Brain microvascular endothelial cell (primary cell): ENCODE data around the gene UAP1.
"Not testable (repeated sequence)": the region's sequence is repeated elsewhere in the genome, so short reads cannot be mapped to it uniquely, and the experiment has no call there.

Source experiments
- DNase-seq: peaks from one replicate; pipeline ENCODE4 v3.0.0-alpha.2; 2020
- H3K27ac ChIP-seq: fragments of 250-450 bp; sonication (Bioruptor Pico); 2 replicates; pipeline ENCODE4 v1.5.1; 2020; ENCODE audit warnings: mild to moderate bottlenecking, moderate library complexity
- H3K27me3 ChIP-seq: fragments of 250-450 bp; sonication (Bioruptor Pico); replicated peaks from 2 replicates; pipeline ENCODE4 v1.5.1; 2020; ENCODE audit warnings: mild to moderate bottlenecking
- H3K36me3 ChIP-seq: fragments of 250-450 bp; sonication (Bioruptor Pico); replicated peaks from 2 replicates; pipeline ENCODE4 v1.5.1; 2020; ENCODE audit warnings: mild to moderate bottlenecking
- H3K4me3 ChIP-seq: 2 replicates; pipeline ENCODE4 v1.5.1; 2011; ENCODE audit warnings: low read depth, mild to moderate bottlenecking, control low read depth, low read length, moderate library complexity
- in situ Hi-C: cut with HindIII; loops from 2 replicates; pipeline ENCODE4 v1.10.0; 2017; ENCODE audit warnings: low sequenced_read_pairs, low pct_ligation_motif_present
- TF ChIP-seq, protein P1 (sequence below): IDR thresholded peaks from 2 replicates; pipeline ENCODE4 v1.5.1; 2011; ENCODE audit warnings: low read depth, mild to moderate bottlenecking, moderate library complexity, low read length, control low read depth, inconsistent platforms; ENCODE audit errors: missing control alignments

Gene UAP1

DNA sequence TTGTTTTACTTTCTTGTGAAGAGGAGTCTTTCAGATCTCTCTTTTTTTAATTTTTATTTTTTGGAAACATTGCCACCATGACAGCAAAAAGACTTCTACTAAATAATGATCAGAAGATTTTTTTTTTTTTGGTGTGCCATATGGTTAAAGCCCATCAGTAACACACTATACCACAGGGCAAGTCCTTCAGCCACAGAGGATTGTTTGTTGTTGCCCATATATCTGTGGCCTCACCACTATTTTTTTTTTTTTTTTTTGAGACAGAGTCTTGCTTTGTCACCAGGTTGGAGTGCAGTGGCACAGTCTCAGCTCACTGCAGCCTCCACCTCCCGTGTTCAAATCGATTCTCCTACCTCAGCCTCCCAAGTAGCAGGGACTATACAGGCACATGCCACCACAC is 29.2 kb downstream of the UAP1 start:
- Histone ChIP-seq H3K4me3 (no peak overlapping the region), H3K36me3 (peaks cover 69% of the 10 kb centered on the region), H3K27me3 (no peaks in the 10 kb centered on the region), H3K27ac (no peak overlapping the region)
- TF ChIP-seq, protein P1, sequence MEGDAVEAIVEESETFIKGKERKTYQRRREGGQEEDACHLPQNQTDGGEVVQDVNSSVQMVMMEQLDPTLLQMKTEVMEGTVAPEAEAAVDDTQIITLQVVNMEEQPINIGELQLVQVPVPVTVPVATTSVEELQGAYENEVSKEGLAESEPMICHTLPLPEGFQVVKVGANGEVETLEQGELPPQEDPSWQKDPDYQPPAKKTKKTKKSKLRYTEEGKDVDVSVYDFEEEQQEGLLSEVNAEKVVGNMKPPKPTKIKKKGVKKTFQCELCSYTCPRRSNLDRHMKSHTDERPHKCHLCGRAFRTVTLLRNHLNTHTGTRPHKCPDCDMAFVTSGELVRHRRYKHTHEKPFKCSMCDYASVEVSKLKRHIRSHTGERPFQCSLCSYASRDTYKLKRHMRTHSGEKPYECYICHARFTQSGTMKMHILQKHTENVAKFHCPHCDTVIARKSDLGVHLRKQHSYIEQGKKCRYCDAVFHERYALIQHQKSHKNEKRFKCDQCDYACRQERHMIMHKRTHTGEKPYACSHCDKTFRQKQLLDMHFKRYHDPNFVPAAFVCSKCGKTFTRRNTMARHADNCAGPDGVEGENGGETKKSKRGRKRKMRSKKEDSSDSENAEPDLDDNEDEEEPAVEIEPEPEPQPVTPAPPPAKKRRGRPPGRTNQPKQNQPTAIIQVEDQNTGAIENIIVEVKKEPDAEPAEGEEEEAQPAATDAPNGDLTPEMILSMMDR = no peak
- in situ Hi-C loops = no loop called here
- DNase-seq = no peak

DNA sequence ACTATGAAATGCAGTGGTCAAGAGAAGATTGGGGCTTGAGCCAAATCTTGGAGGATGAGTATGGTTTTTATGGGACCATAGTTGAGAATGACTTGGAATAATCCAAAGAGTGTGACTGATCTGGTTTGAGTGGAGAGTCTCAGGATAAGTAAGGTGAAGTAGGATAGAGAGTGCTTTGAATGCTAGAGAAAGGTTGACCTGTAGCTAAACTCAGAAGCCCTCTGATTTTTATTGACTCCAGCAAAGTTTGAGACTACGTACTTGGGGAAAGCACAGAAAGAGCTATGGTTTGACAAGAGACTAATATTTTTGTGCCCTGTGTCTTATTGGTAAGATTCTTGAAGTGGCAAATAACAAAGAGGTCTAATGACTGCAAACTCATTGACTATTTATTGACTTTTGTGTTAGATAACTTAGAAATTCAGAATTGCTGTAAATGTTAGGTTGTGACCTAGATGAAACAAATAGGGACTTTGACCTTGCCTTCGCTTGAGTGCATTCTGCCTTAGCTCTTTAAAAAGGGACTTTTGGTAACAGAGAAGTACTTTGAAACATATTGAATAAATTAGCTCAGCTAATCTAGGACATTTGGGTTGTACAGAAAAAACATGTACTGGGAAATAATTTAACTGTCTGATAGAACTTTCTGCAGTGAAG is 35.1 kb downstream of the UAP1 start:
- H3K4me3 ChIP-seq = no peak overlapping the region
- no peak for DNase-seq
- H3K36me3 ChIP-seq = peaks cover 79% of the 10 kb centered on the region
- TF ChIP-seq, protein P1 = no peak
- no peaks in the 10 kb centered on the region for H3K27me3 ChIP-seq
- no peak overlapping the region for H3K27ac ChIP-seq
- in situ Hi-C loops = no loop called here

- H3K27ac ChIP-seq = no peak overlapping the region
- H3K4me3 ChIP-seq = no peak overlapping the region
- TF ChIP-seq, protein P1 = no peak
- no peak for DNase-seq
- H3K36me3 ChIP-seq = peaks cover 71% of the 10 kb centered on the region
- in situ Hi-C loops = no loop called here
- H3K27me3 ChIP-seq = no peaks in the 10 kb centered on the region
Observed at GRCh38 chr1:162599451-162599850, 37.9 kb downstream of the UAP1 start.

DNA sequence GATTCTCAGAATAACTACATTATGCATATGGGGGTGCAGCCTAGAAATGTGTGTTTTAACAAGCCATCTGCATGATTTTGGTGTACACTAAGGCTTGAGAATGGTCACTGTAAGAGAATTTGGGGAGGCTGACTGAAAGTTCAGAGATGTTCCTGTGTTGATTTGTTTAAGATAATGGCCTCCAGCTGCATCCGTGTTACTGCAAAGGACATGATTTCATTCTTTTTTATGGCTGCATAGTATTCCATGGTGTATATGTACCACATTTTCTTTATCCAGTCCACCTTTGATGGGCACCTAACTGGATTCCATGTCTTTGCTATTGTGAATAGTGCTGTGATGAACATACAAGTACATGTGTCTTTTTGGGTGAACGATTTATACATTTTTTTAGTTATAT is 41.6 kb downstream of the UAP1 start:
- H3K36me3 ChIP-seq = peaks cover 42% of the 10 kb centered on the region
- DNase-seq, in situ Hi-C loops, H3K27me3 ChIP-seq, H3K27ac ChIP-seq, H3K4me3 ChIP-seq: not testable (repeated sequence)

- DNase-seq = peak; percentile 73
- Histone ChIP-seq H3K27ac (peak overlapping the region; percentile 48), H3K27me3 (no peaks in the 10 kb centered on the region), H3K4me3 (no peak overlapping the region), H3K36me3 (peaks cover 26% of the 10 kb centered on the region)
- in situ Hi-C loops = no loop called here
- TF ChIP-seq, protein P1 = no peak
Observed at GRCh38 chr1:162605225-162605927, 43.9 kb downstream of the UAP1 start.

DNA sequence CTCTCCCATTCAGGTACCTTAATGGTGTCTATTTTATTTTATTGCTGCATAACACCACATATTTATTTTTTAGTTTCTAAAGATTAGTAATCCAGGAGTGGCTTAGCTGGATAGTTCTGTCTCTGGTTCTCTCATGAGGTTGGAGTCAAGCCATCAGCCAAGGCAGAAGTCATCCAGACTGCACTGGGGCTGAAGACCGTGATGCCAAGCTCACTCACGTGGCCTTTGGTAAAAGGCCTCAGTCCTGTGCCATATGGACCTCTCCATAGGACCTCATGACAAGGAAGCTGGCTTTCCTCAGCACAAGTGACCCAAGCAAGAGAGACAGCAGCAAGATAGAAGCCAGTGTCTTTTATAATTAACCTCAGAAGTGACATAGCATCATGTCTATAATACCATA is 47.8 kb downstream of the UAP1 start:
- in situ Hi-C loops = no loop called here
- Histone ChIP-seq H3K4me3 (no peak overlapping the region), H3K27me3 (no peaks in the 10 kb centered on the region), H3K27ac (no peak overlapping the region), H3K36me3 (peaks cover 2% of the 10 kb centered on the region)
- TF ChIP-seq, protein P1 = no peak
- DNase-seq = no peak
